ENCODE results near the gene EPB41L2.
"Not testable (repeated sequence)": the region's sequence is repeated elsewhere in the genome, so short reads cannot be mapped to it uniquely, and the experiment has no call there.

DNA sequence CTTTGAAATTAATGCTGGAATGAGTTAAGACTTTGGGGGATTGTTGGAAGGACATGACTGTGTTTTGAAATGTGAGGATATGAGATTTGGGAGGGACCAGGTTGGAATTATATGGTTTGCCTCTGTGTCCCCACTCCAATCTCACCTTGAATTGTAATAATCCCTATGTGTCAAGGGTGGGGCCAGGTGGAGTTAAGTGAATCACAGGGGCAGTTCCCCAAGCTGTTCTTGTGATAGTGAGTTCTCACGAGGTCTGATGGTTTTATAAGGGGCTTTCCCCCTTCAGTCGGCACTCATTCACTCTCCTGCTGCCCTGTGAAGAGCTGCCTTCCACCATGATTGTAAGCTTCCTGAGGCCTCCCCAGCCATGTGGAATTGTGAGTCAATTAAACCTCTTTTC, 54.1 kb downstream of the EPB41L2 start:
- TF ChIP-seq, protein P1, sequence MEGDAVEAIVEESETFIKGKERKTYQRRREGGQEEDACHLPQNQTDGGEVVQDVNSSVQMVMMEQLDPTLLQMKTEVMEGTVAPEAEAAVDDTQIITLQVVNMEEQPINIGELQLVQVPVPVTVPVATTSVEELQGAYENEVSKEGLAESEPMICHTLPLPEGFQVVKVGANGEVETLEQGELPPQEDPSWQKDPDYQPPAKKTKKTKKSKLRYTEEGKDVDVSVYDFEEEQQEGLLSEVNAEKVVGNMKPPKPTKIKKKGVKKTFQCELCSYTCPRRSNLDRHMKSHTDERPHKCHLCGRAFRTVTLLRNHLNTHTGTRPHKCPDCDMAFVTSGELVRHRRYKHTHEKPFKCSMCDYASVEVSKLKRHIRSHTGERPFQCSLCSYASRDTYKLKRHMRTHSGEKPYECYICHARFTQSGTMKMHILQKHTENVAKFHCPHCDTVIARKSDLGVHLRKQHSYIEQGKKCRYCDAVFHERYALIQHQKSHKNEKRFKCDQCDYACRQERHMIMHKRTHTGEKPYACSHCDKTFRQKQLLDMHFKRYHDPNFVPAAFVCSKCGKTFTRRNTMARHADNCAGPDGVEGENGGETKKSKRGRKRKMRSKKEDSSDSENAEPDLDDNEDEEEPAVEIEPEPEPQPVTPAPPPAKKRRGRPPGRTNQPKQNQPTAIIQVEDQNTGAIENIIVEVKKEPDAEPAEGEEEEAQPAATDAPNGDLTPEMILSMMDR (IDR thresholded peaks at IDR 0.05) = not testable (repeated sequence)
- not testable (repeated sequence) for TF ChIP-seq POLR2AphosphoS5, POLR2A, EP300 (IDR thresholded peaks at IDR 0.05)
